HG03108 (cell line): ENCODE measurements around the gene COL18A1.
"Not testable (repeated sequence)": the region's sequence is repeated elsewhere in the genome, so short reads cannot be mapped to it uniquely, and the experiment has no call there.

Experiments used
- ATAC-seq: cut with Tn5 transposase; IDR thresholded peaks from one replicate; pipeline ENCODE4 v1.9.1; 2021; ENCODE audit warnings: moderate library complexity; ENCODE audit not compliant: unreplicated experiment

Gene COL18A1

DNA sequence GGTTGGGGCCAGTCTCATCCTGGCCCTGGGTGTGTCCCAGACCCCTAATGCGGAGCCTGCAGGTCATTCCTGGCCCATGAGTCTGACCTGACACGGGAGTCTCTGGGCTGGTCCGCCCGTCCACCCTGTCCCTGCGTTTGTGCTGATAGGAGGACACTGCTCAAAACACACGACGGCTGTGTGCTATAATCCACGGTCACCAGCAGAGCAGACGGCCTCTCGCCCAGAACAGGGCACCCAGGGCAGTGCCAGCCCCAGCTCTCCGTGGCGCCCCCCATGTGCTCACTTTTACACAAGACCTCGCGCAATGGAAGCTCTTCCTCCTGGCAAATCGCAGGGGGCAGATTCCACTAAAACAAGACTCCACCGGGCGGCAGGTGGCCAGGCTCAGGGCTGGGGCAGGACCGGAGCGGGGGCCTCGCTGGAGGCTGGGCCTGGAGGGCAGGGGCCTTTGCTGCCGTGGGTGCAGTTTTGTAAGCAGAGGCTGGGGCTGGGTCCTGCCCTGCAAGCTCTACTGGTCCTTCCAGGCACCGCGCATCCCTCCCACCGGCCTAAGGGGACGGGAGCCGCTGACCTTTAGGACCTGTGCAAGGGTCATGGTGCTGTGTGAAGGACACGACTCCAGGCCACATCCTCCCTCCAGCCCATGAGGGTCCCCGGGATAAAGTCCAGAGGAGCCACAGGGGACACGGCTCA lies 147.9 kb downstream of the COL18A1 start:
- ATAC-seq, result no peak

DNA sequence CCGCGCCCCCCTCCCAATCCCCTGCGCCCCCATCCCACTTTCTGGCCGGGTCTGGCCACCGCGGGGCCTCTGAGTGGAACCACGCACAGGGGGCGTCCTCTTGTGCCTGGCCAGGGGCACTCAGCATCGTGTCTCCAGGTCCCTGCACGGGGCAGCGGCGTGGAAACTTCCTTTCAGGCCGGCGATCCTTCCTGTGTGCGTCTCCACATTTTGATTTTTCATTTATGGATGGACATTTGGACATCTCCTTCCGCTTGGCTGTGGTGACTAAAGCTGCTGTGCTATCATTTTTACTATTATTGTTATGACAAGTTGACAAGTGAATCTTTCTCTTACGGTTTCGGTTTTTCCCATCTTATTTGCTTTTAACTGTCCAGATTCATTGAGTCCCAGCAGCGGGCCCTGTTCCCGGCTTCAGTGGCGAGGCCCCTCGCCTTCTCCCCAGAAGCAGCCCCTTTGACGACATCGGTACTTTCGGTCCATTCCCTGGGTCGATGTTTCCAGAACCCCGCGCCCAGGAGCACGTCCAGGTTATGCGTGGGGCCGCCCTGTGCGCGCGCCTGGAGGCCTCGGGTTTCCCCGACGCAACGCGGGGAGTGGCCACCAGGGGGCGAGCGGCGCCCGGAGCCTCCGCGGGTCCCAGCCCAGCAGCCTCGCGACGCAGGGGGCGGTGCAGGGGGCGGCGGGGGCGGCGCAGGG lies 149.7 kb downstream of the COL18A1 start:
- ATAC-seq, result peak; percentile 36

GRCh38 chr21:45555251-45555556 lies 150.2 kb downstream of the COL18A1 start:
- ATAC-seq, result no peak

DNA sequence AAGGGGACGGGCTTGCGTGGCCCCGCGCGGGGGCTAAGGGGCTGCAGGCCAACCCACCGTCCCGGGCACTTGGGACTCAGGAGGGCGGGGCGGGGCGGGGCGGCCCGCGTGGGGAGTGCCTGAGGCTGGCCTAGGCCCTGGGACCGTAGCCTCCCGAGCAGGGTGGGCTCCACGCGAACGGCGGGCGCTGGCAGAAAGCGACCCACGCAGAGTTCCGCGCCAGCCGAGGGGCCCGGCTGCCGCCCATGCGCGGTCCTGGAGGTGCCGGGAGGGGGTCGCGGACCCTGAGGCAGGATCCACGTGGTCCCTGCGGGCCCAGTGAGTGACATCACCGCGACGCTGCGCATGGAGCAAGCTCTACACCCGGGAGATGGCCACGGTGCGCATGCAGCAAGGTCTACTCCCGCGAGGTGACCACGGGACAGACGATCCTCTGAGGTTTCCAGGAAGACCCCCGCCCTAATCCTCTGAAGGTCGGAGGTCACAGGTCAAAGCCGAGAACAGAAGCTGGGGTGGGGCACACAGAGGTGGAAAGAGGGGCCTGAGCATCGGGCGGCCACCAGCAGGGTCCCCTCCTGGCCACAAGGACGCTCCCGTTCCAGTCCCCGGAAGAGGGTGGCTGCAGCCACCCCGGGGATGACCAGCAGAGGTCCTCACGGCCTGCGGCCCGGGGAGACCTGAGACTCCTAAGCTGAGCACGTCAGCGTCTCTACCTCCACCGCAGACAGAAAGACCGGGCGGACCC lies 150.8 kb downstream of the COL18A1 start:
- no peak for ATAC-seq

DNA sequence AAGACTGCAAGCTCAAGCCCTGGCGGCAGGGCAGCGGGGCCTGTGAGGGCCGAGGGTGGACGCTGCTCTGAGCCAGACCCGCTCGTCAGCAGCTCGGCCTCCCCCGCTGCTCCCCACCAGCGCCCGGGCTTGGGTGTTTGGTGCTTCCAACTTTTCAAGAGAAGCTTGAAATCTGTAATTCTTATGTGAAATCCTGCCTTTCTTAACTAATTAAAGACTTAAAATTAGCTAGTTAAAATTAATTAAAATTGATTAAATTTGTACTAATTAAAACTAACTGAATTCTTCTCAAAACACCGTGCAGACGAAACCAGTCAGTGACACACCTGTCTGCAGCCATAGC lies 151.3 kb downstream of the COL18A1 start:
- ATAC-seq, result no peak

DNA sequence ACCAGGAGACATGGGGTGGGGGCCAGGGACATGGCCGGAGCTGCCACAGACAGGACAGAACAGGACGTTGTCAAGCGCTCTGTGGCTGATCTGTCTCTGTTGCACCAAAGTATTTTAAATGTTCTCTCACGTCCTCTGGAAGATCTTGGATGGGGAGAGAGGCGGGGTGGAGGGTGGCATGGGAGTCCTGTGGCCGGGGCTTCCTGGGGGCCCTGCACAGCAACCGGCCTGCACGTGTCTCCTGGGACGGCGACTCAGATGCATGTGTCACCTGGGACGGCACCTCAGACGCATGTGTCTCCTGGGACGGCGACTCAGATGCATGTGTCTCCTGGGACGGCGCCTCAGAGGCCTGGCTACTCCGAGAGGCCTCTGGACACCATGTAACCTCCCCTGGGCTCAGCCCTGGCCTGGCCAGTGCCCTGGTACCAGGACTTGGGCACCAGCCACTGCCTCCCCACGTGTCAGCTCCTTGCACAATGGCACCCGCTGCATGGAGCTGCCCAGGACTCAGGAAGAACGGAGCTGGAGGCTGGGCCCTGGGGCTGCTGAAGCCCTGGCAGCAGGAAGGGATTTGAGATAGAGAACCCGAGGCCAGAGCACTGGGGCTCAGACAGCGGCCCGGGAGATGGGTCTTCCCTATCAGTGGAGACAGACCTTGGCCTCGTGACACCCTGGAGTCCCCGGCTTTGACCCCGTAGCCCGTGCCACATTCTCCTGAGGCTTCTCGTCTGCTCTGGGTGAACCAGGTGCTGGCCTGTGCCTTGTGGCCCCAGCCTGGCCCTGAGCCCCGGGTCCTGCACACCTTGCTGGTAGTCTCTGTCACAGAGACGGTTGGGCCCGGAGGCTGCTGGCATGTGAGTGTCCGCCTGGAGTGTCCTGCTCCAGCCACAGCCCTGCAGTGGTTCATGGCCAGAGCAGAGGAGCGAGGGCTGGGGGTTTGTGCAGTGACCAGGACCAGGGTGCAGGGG lies 152.0 kb downstream of the COL18A1 start:
- no peak for ATAC-seq

DNA sequence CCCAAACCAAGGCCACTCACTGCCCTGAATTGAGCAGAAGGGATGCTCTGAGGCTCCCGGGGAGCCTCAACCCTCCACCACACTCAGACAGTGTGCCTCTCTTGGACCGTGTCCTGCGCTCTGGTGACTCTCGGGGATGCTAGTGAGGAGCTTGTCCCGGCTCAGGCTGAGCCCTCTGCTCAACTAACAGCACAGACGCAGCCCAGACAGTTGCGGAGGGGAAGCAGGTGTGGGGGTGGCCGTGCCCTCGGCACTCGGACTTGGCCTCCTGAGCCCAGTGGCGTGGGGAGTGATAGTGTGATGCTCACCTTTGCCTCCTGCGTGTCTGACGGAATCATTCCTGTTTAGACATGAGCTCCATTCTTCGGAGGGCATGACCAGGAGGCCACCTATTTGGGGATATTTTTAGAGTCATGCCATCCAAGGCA lies 152.7 kb downstream of the COL18A1 start:
- no peak for ATAC-seq

DNA sequence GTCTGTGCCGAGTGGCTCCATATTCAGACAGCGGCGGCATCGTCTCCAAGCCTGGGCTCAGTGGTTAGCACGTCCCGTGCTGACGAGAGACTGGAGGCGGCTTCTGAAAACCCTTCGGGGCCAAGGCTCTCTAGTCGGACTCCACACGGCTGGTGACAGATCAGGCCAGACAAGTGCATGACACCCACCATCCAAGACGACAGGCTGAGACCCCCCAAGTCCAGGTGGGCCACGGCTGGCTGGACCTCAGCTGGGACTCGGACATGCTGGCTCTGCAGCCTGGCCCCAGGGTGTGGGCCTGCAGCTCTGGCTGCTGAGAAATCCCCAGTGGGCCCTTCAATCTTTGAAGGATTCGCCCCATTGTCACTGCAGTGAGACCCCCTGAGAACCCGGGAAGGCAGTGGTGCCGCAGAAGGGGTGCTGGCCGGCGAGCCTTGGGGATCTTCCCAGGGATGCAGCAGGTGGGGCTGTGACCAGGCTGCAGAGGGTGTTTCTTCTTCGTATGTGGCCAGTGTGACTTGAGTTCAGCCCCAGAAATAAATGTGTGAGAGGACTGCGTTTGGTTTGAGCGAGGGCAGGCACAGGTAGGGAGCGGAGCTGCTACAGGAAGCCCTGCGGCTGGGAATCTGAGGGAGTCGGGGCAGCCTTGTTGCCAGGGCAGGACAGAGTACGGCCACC lies 153.2 kb downstream of the COL18A1 start:
- ATAC-seq, result no peak

GRCh38 chr21:45559216-45560105 lies 154.5 kb downstream of the COL18A1 start:
- ATAC-seq, result no peak

- ATAC-seq, result no peak
These were observed 155.4 kb downstream of the COL18A1 start for GRCh38 chr21:45560106-45561021.

GRCh38 chr21:45561241-45561640 lies 156.3 kb downstream of the COL18A1 start:
- not testable (repeated sequence) for ATAC-seq

DNA sequence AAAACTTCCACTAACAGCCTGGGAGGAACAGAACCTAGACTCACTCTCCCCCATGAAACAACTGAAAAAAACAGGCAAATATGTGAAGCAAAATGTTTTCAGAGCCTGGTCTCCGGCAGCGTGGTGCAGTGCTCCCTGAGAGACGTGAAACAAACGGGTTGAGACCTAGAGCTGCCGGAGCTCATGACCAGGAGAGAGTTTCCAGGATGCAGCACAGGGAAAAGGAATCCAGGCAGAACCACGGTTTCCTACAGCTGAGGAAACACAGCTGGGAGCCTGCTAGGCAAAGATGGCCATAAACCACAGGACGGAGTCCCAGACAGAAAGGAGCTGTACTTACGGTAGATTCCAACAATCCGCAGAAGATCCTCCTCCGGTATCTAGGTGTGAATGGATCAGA lies 157.4 kb downstream of the COL18A1 start:
- ATAC-seq, result no peak

- ATAC-seq, result no peak
These were observed 158.0 kb downstream of the COL18A1 start for GRCh38 chr21:45562965-45563364.
